Esophagus muscularis mucosa (tissue), 4 donors: ENCODE data around the gene ANKRD50. TPM values are rescaled to one million over a fixed set of nuclear protein-coding genes. Genes with fewer than 3 reads are reported as not detected.

ENCODE experiments used
- DNase-seq: peaks from one replicate; pipeline ENCODE4 v3.0.0-alpha.2; 2017; ENCODE audit errors: extremely low spot score
- H3K27ac ChIP-seq, 4 donors: fragments of 200-600 bp; sonication (generic); replicated peaks in 1 of 4; 1 replicate in 3 of 4; 2 replicates in 1 of 4; pipeline ENCODE4 v1.5.1; 2016 to 2019; ENCODE audit warnings: mild to moderate bottlenecking in 1 of 4
- H3K27me3 ChIP-seq, 4 donors: fragments of 200-600 bp; sonication (generic); one replicate each; pipeline versions ENCODE4 v1.5.1 to v1.6.0; 2016 to 2019
- H3K36me3 ChIP-seq, 4 donors: fragments of 200-600 bp; sonication (generic); one replicate each; pipeline ENCODE4 v1.5.1; 2016 to 2019
- H3K4me1 ChIP-seq, 4 donors: fragments of 200-600 bp; sonication (generic); one replicate each; pipeline ENCODE4 v1.5.1; 2016 to 2019
- H3K4me3 ChIP-seq, 4 donors: fragments of 200-600 bp; sonication (generic); 1 replicate in 2 of 4; 2 replicates in 2 of 4; pipeline ENCODE4 v1.5.1; 2016 to 2019; ENCODE audit warnings: mild to moderate bottlenecking in 4 of 4, moderate library complexity in 1 of 4
- H3K9me3 ChIP-seq, 4 donors: fragments of 200-600 bp; sonication (generic); 1 replicate in 3 of 4; 2 replicates in 1 of 4; pipeline ENCODE4 v1.5.1; 2016 to 2019
- EP300 ChIP-seq: sonication (generic); formaldehyde crosslinking; IDR thresholded peaks from one replicate; pipeline ENCODE4 v1.6.1; 2017; ENCODE audit warnings: antibody characterized with exemption
- POLR2A ChIP-seq: fragments of 450-650 bp; IDR thresholded peaks from one replicate; pipeline ENCODE4 v1.6.1; 2017; ENCODE audit warnings: antibody characterized with exemption, moderate library complexity, mild to moderate bottlenecking, low read depth
- POLR2AphosphoS5 ChIP-seq, 2 donors: sonication (generic); formaldehyde crosslinking; IDR thresholded peaks; one replicate each; pipeline ENCODE4 v1.6.1; 2017; ENCODE audit warnings: antibody characterized with exemption in 2 of 2
- WGBS: methylation state at CpG from one replicate; pipeline ENCODE4 v1.1.5; 2018; 5-methylcytosine and 5-hydroxymethylcytosine counted together
- intact Hi-C: fragments of 100-400 bp; cut with DNase I; formaldehyde crosslinking; loops from one replicate; pipeline ENCODE4 v1.15.1; 2023
- total RNA-seq, 4 donors: library from RNA; depleted of rRNA; stranded (reverse); fragments of >200 nt; gene quantifications; one replicate each; pipeline versions ENCODE4 v1.1.0 to v1.2.1, GENCODE V29; 2016
- TF ChIP-seq, protein P1 (sequence below), 3 experiments: fragments of 200-600 bp in 2 of 3; fragments of 450-650 bp in 1 of 3; sonication (generic) in 2 of 3; IDR thresholded peaks; one replicate each; pipeline ENCODE4 v1.5.1; 2017 to 2019; ENCODE audit warnings: antibody characterized with exemption in 3 of 3, mild to moderate bottlenecking in 2 of 3, moderate library complexity in 1 of 3

Gene ANKRD50
- total RNA-seq, 4 donors from 2014 or later, result 13.4 to 21.5 (median 18.4) TPM

DNA sequence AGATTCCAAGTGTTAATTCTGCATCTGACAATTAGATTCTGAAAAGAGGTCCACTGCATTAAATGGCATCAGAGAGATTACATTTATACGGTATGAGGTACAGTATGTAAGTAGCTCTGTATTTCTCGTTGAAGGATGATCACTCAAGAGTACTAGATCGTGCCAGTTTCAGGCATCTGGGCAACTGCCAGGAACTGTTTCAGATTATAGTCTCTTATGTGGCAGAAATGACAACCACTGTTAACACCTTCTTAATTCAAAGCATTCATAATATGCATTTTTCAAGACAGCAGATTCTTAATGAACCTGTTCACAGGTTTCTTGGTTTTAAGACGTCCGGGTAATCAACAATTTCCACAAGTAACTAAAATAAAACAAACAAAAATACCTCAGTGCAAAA, 1.6 kb downstream of the ANKRD50 start:
- Histone ChIP-seq H3K27me3 (no peaks in the 10 kb centered on the region), H3K27ac (peak overlapping the region in 2 of 4 donors; percentile 88 to 95), H3K4me1 (peaks cover 17 to 47% (median 44%) of the 10 kb centered on the region in 4 donors), H3K9me3 (no peaks in the 10 kb centered on the region), H3K36me3 (no peaks in the 10 kb centered on the region), H3K4me3 (peak overlapping the region; percentile 81 to 91 (median 85))
- intact Hi-C loops, result no loop called here
- DNase-seq, result no peak
- no peak for TF ChIP-seq EP300
- WGBS, result 10% methylated on average over 5 of the region's 5 CpGs

DNA sequence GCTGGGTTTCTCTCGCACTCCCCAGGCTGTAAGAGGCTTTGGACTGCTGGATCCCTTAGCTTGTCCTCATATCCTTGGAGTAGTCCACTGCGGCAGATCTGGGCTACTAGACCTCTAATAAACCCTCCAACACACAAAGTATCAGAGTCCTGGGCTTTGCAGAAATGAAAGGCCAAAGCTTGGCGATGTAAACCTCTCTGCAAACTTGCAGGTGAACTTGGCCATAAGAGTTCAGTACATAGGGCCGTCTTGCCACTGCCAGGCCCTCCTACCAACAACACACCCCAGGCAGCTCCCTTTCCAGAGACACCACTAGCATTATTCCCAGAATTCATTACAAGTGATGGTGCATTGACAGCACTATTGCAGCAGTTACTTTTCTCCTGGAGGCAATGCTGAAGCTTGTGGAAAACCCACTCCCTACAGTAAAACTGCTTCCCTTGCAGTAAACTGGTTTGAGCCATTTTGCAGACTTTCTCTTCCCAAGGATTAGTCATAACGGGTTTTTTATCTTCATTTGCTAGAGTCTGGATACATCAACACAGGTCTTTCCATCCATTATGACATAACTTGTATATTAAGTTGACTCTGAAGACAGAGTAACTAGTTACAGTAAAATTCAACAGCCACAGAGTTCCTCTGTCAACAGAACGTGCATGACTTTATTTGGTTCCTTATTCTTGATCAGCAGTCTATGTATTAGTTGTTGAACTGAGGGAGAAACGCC, 2.4 kb downstream of the ANKRD50 start:
- H3K4me3 ChIP-seq, result peak overlapping the region; percentile 81 to 91 (median 85)

DNA sequence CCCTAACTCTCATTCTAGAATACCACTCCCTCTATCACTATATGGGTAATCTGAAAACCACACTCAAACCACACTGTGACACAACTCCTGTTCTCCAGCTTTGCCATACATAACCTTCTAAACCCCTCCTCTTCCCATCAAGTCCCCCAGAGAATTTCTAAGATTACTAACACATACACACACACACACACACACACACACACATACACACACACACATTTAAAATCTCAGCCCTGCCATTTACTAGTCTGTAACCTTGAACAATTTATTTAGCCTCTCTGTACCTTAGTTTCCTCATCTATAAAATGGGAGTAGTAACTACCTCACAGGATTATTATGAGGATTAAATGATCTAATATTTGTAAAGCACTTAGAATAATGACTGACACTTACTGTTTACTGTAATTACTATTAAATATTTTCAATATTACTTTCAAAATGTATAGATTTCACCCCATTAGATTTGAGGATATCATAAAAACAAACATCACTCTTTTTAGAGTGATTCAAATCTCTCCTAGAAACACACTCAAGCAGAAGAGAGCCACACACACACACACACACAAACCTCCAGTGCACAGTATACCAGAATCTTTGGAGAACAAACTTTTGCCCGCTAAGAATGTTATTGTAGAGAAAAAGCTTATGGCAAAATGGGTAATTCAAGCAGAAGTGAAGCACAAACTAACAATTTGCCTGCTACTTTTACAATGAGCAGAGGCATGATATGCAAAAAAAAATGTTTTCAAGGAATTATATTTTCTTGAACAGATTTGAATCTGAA, 3.8 kb downstream of the ANKRD50 start:
- no peak overlapping the region for H3K27ac ChIP-seq
- no peaks in the 10 kb centered on the region for H3K36me3 ChIP-seq
- intact Hi-C loops, result no loop called here
- WGBS, result 79% methylated on average over 1 of the region's 1 CpG
- no peaks in the 10 kb centered on the region for H3K27me3 ChIP-seq
- no peaks in the 10 kb centered on the region for H3K9me3 ChIP-seq
- DNase-seq, result no peak
- H3K4me3 ChIP-seq, result peak overlapping the region in 1 of 4 donors; percentile 8
- no peak for TF ChIP-seq EP300
- no peak for TF ChIP-seq POLR2A
- peaks cover 21 to 53% (median 51%) of the 10 kb centered on the region in 4 donors for H3K4me1 ChIP-seq

More for the DNA sequence above, 2.4 kb downstream of the ANKRD50 start:
- no peaks in the 10 kb centered on the region for H3K36me3 ChIP-seq
- H3K27ac ChIP-seq, result peak overlapping the region in 1 of 4 donors; percentile 95
- no peak for DNase-seq
- peaks cover 17 to 47% (median 44%) of the 10 kb centered on the region in 4 donors for H3K4me1 ChIP-seq
- WGBS, result 39% methylated on average over 7 of the region's 7 CpGs
- no peak for TF ChIP-seq POLR2AphosphoS5 (IDR thresholded peaks at IDR 0.05)
- TF ChIP-seq POLR2A, result no peak
- TF ChIP-seq EP300, result no peak
- TF ChIP-seq, protein P1, sequence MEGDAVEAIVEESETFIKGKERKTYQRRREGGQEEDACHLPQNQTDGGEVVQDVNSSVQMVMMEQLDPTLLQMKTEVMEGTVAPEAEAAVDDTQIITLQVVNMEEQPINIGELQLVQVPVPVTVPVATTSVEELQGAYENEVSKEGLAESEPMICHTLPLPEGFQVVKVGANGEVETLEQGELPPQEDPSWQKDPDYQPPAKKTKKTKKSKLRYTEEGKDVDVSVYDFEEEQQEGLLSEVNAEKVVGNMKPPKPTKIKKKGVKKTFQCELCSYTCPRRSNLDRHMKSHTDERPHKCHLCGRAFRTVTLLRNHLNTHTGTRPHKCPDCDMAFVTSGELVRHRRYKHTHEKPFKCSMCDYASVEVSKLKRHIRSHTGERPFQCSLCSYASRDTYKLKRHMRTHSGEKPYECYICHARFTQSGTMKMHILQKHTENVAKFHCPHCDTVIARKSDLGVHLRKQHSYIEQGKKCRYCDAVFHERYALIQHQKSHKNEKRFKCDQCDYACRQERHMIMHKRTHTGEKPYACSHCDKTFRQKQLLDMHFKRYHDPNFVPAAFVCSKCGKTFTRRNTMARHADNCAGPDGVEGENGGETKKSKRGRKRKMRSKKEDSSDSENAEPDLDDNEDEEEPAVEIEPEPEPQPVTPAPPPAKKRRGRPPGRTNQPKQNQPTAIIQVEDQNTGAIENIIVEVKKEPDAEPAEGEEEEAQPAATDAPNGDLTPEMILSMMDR (IDR thresholded peaks at IDR 0.05), result no peak
- intact Hi-C loops, result no loop called here
- H3K9me3 ChIP-seq, result no peaks in the 10 kb centered on the region
- no peaks in the 10 kb centered on the region for H3K27me3 ChIP-seq

DNA sequence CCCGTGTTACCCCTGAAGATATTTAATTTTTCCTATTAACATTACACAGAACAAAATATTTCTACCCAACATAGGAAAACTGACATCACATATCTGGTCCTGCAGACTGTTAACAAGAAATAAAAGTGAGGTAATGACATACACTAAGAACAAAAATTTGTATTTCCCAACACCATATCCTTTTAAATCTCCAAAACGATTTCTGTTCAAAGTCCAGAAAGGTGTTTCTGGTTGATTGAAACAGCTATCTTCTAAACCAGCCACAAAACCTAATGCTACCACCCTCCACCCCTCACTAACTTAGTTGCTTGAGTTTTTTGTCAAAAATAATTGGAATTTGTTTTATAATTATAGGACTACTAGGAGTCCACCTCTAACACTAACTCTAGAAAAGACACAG, 7.1 kb downstream of the ANKRD50 start:
- Histone ChIP-seq H3K27me3 (no peaks in the 10 kb centered on the region), H3K27ac (no peak overlapping the region), H3K36me3 (no peaks in the 10 kb centered on the region), H3K9me3 (no peaks in the 10 kb centered on the region), H3K4me1 (peaks cover 14 to 48% (median 38%) of the 10 kb centered on the region in 4 donors), H3K4me3 (no peak overlapping the region)
- WGBS, result 79% methylated on average over 2 of the region's 2 CpGs
- intact Hi-C loops, result no loop called here
- no peak for TF ChIP-seq POLR2AphosphoS5 (IDR thresholded peaks at IDR 0.05)
- TF ChIP-seq, protein P1 (IDR thresholded peaks at IDR 0.05), result no peak
- TF ChIP-seq EP300, result no peak
- no peak for TF ChIP-seq POLR2A
- DNase-seq, result no peak

DNA sequence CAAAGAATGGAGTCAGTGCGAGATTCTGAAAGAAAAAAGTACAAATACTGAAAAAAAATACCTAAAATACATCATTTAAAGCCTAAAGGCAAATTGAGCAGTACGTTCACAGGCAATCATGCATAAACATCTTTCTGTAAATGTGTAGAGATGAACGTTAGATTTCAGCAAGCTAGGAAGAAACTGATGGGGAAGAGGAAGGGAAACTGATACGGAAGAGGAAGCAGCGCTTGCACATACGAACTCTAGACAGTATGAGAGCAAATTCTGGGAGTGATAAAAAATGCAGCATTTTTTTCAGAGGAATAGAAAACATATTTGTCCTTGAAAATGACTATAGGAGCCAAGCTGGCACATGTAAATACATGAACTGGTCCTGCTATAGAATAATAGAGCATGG, 9.4 kb downstream of the ANKRD50 start:
- intact Hi-C loops, result no loop called here

DNA sequence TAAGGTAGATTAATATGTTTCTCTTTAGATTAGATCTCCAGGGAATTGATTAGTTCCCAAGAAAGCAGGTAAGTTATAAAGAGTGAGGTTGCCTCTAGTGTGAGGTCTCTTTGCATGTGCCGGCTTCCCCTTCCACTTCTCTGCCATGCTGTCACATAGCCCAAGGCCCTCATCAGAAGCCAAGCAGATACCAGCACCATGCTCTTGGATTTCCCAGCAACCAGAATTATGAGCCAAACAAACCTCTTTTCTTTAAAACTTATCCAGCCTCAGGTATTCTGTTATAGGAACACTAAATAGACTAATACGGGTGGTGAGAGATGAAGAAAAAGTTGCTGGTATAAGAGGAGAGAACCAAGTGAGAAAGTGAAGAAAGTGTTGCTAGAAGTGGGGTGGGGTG, 15.1 kb downstream of the ANKRD50 start:
- 100% methylated on average over 2 of the region's 2 CpGs for WGBS
- Histone ChIP-seq H3K27ac (no peak overlapping the region), H3K9me3 (no peaks in the 10 kb centered on the region), H3K4me3 (no peak overlapping the region), H3K27me3 (no peaks in the 10 kb centered on the region), H3K4me1 (peaks cover 0 to 8% (median 7%) of the 10 kb centered on the region in 4 donors), H3K36me3 (no peaks in the 10 kb centered on the region)
- intact Hi-C loops, result no loop called here
- TF ChIP-seq, protein P1 (IDR thresholded peaks at IDR 0.05), result no peak
- TF ChIP-seq POLR2AphosphoS5 (IDR thresholded peaks at IDR 0.05) (no peak), POLR2A (no peak), EP300 (no peak)
- DNase-seq, result no peak

More for the DNA sequence above, 9.4 kb downstream of the ANKRD50 start:
- Histone ChIP-seq H3K27me3 (no peaks in the 10 kb centered on the region), H3K36me3 (no peaks in the 10 kb centered on the region), H3K4me3 (no peak overlapping the region), H3K27ac (no peak overlapping the region), H3K9me3 (no peaks in the 10 kb centered on the region), H3K4me1 (peaks cover 3 to 26% (median 16%) of the 10 kb centered on the region in 4 donors)
- no peak for DNase-seq
- WGBS, result 81% methylated on average over 6 of the region's 6 CpGs
- no peak for TF ChIP-seq POLR2AphosphoS5 (IDR thresholded peaks at IDR 0.05)
